Hindlimb muscle (tissue), 1 donor: ENCODE measurements around the gene INPP5A. TPM values are rescaled to one million over a fixed set of nuclear protein-coding genes. Genes with fewer than 3 reads are reported as not detected.

Source experiments
- DNase-seq: peaks from one replicate; pipeline ENCODE4 v3.0.0-alpha.2; 2013
- polyA plus RNA-seq: library from polyadenylated mRNA; unstranded; fragments of 120-200 nt; gene quantifications from one replicate; pipeline ENCODE4 v1.2.1, GENCODE V29; 2013; ENCODE audit not compliant: insufficient read length

The INPP5A gene
- polyA plus RNA-seq, 1 donor = 57.4 TPM

- no peak for DNase-seq
Measured at GRCh38 chr10:132728321-132728720, 190.7 kb downstream of the INPP5A start.

GRCh38 chr10:132728741-132729140 is 191.2 kb downstream of the INPP5A start:
- DNase-seq = no peak

- no peak for DNase-seq
Measured at GRCh38 chr10:132729810-132730572, 192.4 kb downstream of the INPP5A start.

GRCh38 chr10:132730573-132730953 is 193.0 kb downstream of the INPP5A start:
- DNase-seq = no peak

GRCh38 chr10:132732518-132732917 is 194.9 kb downstream of the INPP5A start:
- no peak for DNase-seq

- DNase-seq = no peak
Measured at GRCh38 chr10:132733926-132734325, 196.3 kb downstream of the INPP5A start.

GRCh38 chr10:132735341-132735775 is 197.8 kb downstream of the INPP5A start:
- DNase-seq = no peak

GRCh38 chr10:132735923-132736391 is 198.4 kb downstream of the INPP5A start:
- no peak for DNase-seq

- DNase-seq = no peak
Measured at GRCh38 chr10:132737390-132738048, 199.9 kb downstream of the INPP5A start.

- no peak for DNase-seq
Measured at GRCh38 chr10:132738454-132739224, 201.1 kb downstream of the INPP5A start.

GRCh38 chr10:132739225-132739613 is 201.6 kb downstream of the INPP5A start:
- DNase-seq = no peak

- no peak for DNase-seq
Measured at GRCh38 chr10:132740588-132740987, 203.0 kb downstream of the INPP5A start.

GRCh38 chr10:132742167-132742836 is 204.7 kb downstream of the INPP5A start:
- DNase-seq = no peak

GRCh38 chr10:132742837-132743194 is 205.2 kb downstream of the INPP5A start:
- no peak for DNase-seq

GRCh38 chr10:132743196-132743924 is 205.8 kb downstream of the INPP5A start:
- peak; percentile 11 for DNase-seq

- no peak for DNase-seq
Measured at GRCh38 chr10:132743925-132744490, 206.4 kb downstream of the INPP5A start.

- DNase-seq = no peak
Measured at GRCh38 chr10:132744839-132745238, 207.3 kb downstream of the INPP5A start.

GRCh38 chr10:132745511-132745910 is 207.9 kb downstream of the INPP5A start:
- no peak for DNase-seq

- DNase-seq = no peak
Measured at GRCh38 chr10:132745971-132746370, 208.4 kb downstream of the INPP5A start.

- DNase-seq = no peak
Measured at GRCh38 chr10:132746386-132746785, 208.8 kb downstream of the INPP5A start.

GRCh38 chr10:132746801-132747625 is 209.4 kb downstream of the INPP5A start:
- no peak for DNase-seq
